Stimulated activated naive B cell treated with anti-CD40 and anti-IgM and Interleukin-4, amounts not matched to agents 10 μg/mL and 1 μg/mL and 100 μg/mL, for 72 hours (primary cell): ENCODE measurements around the gene JAM2.
A peak's percentile ranks its signal among the peaks of the same experiment; 100 is the strongest.
"Not testable (repeated sequence)": the region's sequence is repeated elsewhere in the genome, so short reads cannot be mapped to it uniquely, and the experiment has no call there.

Source experiments
- ATAC-seq, 2 donors: fragments of 150-1000 bp; cut with Tn5 transposase; replicated peaks; 2 replicates each; pipeline ENCODE4 v1.10.0; 2021; ENCODE audit warnings: moderate library complexity in 1 of 2
- DNase-seq: peaks from one replicate; pipeline ENCODE4 v3.0.0; 2021
- H3K27ac Mint-ChIP-seq: one replicate; pipeline ENCODE4 v1.8.0; 2022; ENCODE audit warnings: mild to moderate bottlenecking, mixed read lengths
- H3K27me3 Mint-ChIP-seq, 2 donors: one replicate each; pipeline ENCODE4 v1.8.0; 2022; ENCODE audit warnings: mixed read lengths in 2 of 2
- H3K36me3 Mint-ChIP-seq, 2 donors: one replicate each; pipeline ENCODE4 v1.8.0; 2022; ENCODE audit warnings: mixed read lengths in 2 of 2, mild to moderate bottlenecking in 1 of 2
- H3K4me1 Mint-ChIP-seq, 2 donors: one replicate each; pipeline ENCODE4 v1.8.0; 2022; ENCODE audit warnings: mixed read lengths in 2 of 2, mild to moderate bottlenecking in 1 of 2
- H3K4me3 Mint-ChIP-seq, 2 donors: one replicate each; pipeline ENCODE4 v1.8.0; 2022; ENCODE audit warnings: mild to moderate bottlenecking in 2 of 2, mixed read lengths in 2 of 2, moderate library complexity in 1 of 2
- H3K9me3 Mint-ChIP-seq, 2 donors: one replicate each; pipeline ENCODE4 v1.8.0; 2022; ENCODE audit warnings: mixed read lengths in 2 of 2, mild to moderate bottlenecking in 1 of 2

The JAM2 gene

GRCh38 chr21:25670726-25671125 is 31.7 kb downstream of the JAM2 start:
- DNase-seq (no peak), ATAC-seq (no peak)
- no peaks in the 10 kb centered on the region for H3K4me1 Mint-ChIP-seq
- no peaks in the 10 kb centered on the region for H3K27me3 Mint-ChIP-seq
- H3K27ac Mint-ChIP-seq, result no peak overlapping the region
- no peak overlapping the region for H3K4me3 Mint-ChIP-seq
- H3K9me3 Mint-ChIP-seq, result peaks cover 6% of the 10 kb centered on the region in 2 donors
- H3K36me3 Mint-ChIP-seq, result peaks cover 6 to 9% of the 10 kb centered on the region in 2 donors

GRCh38 chr21:25676451-25676850 is 37.4 kb downstream of the JAM2 start:
- no peak overlapping the region for H3K27ac Mint-ChIP-seq
- peaks cover 11 to 16% of the 10 kb centered on the region in 2 donors for H3K36me3 Mint-ChIP-seq
- ATAC-seq (no peak), DNase-seq (no peak)
- H3K4me3 Mint-ChIP-seq, result no peak overlapping the region
- no peaks in the 10 kb centered on the region for H3K27me3 Mint-ChIP-seq
- H3K4me1 Mint-ChIP-seq, result no peaks in the 10 kb centered on the region
- peaks cover 13 to 14% of the 10 kb centered on the region in 2 donors for H3K9me3 Mint-ChIP-seq

DNA sequence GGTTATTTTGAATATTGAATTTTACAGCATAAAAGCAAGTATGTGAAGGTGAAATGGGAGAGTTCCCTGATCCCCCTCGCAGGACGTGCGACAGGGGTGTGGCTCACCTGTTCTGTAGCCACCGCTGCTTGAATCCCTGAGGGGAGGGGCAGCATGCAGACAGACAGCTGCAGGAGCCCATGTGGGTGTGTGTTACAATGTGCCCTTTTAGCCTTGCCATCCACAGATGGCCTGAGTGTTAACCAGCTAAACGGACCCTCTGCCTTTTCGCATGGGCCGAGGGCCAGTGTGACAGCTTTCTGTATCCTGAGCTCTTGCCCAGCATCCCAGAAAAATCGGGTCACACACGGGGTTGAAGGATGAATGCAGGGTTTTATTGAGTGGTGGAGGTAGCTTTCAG is 43.3 kb downstream of the JAM2 start:
- H3K27me3 Mint-ChIP-seq, result no peaks in the 10 kb centered on the region
- ATAC-seq, result no peak
- peaks cover 5 to 7% of the 10 kb centered on the region in 2 donors for H3K36me3 Mint-ChIP-seq
- H3K9me3 Mint-ChIP-seq, result peaks cover 7 to 8% of the 10 kb centered on the region in 2 donors
- DNase-seq, result no peak
- H3K27ac Mint-ChIP-seq, result no peak overlapping the region
- no peak overlapping the region for H3K4me3 Mint-ChIP-seq
- no peaks in the 10 kb centered on the region for H3K4me1 Mint-ChIP-seq

DNA sequence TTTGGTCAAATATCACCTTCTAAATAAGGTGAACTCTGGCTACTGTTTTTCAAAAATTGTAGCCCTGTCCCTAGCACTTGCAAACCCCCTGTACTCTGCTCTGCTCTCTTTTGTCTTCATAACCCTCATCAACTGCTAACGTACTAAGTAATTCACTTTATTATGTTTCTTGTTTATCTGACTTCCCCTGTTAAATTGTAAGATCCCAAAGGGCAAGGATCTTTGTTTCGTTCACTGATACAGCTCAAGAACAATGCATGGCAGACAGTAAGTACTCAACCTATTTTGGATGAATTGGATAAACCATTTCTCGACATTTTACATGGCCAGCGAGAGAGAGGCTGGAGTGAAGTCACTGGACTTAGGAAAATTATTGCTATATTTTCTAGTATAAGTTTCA is 48.7 kb downstream of the JAM2 start:
- Mint-ChIP-seq H3K27ac (no peak overlapping the region), H3K9me3 (no peaks in the 10 kb centered on the region), H3K4me3 (no peak overlapping the region), H3K36me3 (no peaks in the 10 kb centered on the region), H3K27me3 (no peaks in the 10 kb centered on the region), H3K4me1 (no peaks in the 10 kb centered on the region)
- DNase-seq (no peak), ATAC-seq (no peak)

- ATAC-seq (no peak), DNase-seq (no peak)
- no peak overlapping the region for H3K4me3 Mint-ChIP-seq
- H3K9me3 Mint-ChIP-seq, result no peaks in the 10 kb centered on the region
- H3K27ac Mint-ChIP-seq, result no peak overlapping the region
- no peaks in the 10 kb centered on the region for H3K27me3 Mint-ChIP-seq
- no peaks in the 10 kb centered on the region for H3K36me3 Mint-ChIP-seq
- no peaks in the 10 kb centered on the region for H3K4me1 Mint-ChIP-seq
These were observed 49.5 kb downstream of the JAM2 start for GRCh38 chr21:25688275-25689155.

DNA sequence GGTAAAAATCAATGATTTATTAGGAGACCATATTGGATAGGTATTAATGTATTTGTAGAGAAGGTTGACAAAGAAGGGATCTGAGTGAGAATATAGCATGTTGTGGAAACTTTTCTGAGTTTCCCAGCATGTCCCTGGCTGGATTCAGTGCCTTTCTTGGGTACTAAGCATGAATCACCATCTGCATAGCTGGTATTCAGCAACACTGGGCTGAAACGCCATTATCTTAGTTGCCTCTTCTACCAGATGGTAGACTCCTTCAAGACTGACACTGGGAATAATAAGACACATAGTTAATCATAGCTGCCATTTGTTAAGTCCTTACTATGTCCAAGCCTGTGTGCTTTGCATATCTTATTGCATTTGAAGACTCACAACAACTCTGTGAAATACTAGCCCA is 50.2 kb downstream of the JAM2 start:
- Mint-ChIP-seq H3K27ac (no peak overlapping the region), H3K9me3 (no peaks in the 10 kb centered on the region), H3K27me3 (no peaks in the 10 kb centered on the region), H3K36me3 (no peaks in the 10 kb centered on the region), H3K4me3 (no peak overlapping the region), H3K4me1 (no peaks in the 10 kb centered on the region)
- DNase-seq (no peak), ATAC-seq (no peak)

- Mint-ChIP-seq H3K36me3 (no peaks in the 10 kb centered on the region), H3K4me1 (no peaks in the 10 kb centered on the region), H3K9me3 (no peaks in the 10 kb centered on the region), H3K4me3 (no peak overlapping the region), H3K27ac (no peak overlapping the region), H3K27me3 (no peaks in the 10 kb centered on the region)
- DNase-seq (no peak), ATAC-seq (no peak)
These were observed 52.9 kb downstream of the JAM2 start for GRCh38 chr21:25691976-25692375.

DNA sequence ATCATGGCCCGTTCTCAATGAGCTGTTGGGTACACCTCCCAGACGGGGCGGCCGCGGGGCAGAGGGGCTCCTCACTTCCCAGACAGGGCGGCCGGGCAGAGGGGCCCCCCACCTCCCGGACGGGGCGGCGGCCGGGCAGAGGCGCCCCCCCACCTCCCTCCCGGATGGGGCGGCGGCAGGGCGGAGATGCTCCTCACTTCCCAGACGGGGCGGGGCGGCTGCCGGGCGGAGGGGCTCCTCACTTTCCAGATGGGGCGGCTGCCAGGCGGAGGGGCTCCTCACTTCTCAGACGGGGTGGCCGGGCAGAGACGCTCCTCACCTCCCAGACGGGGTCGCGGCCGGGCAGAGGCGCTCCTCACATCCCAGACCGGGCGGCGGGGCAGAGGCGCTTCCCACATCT is 56.4 kb downstream of the JAM2 start:
- not testable (repeated sequence) for DNase-seq, ATAC-seq, H3K4me3 Mint-ChIP-seq, H3K27ac Mint-ChIP-seq, H3K9me3 Mint-ChIP-seq, H3K36me3 Mint-ChIP-seq, H3K4me1 Mint-ChIP-seq, H3K27me3 Mint-ChIP-seq

DNA sequence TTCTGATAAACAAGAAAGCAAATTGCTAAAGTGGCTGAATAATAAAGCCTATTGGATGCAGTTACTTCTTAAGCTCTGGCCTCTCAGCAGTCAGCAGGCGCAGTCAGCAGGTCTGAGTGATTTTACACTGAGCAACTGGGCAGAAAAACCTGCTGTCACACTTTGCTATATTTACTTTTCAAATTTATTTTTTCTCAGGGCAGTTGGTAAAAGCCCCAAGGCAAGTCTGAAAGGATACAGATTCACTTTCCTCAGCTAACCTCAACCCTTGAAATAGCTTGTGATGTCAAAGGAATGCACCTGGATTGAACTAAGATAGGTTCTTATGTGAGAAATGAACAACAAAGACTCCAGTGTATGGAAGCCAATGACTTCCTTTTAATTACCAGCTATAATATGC is 61.7 kb downstream of the JAM2 start:
- H3K4me3 Mint-ChIP-seq, result no peak overlapping the region
- no peak overlapping the region for H3K27ac Mint-ChIP-seq
- no peaks in the 10 kb centered on the region for H3K27me3 Mint-ChIP-seq
- no peaks in the 10 kb centered on the region for H3K9me3 Mint-ChIP-seq
- H3K4me1 Mint-ChIP-seq, result no peaks in the 10 kb centered on the region
- H3K36me3 Mint-ChIP-seq, result peaks cover 0 to 1% of the 10 kb centered on the region in 2 donors
- DNase-seq, result no peak
- no peak for ATAC-seq

DNA sequence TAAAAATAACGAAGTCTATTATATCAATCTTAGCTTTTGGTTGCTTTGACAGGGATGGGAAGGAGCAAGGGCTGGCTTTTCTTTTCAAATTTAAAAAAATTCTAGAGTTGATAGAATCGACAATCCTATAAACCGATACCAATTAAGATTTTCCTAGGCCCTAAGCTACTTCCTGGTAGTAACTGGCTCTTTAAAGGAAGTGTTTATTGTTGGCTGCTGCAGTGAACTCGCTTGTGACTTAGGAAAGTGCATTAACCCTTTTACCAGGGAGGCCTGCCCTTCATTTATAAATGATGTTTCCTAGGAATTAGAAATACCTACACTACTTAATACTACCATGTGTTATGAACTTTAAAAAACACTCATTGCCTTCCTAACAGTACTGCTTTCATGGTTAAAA is 62.5 kb downstream of the JAM2 start:
- DNase-seq, result no peak
- Mint-ChIP-seq H3K9me3 (no peaks in the 10 kb centered on the region), H3K27ac (no peak overlapping the region), H3K4me3 (no peak overlapping the region), H3K36me3 (peaks cover 0 to 1% of the 10 kb centered on the region in 2 donors), H3K27me3 (no peaks in the 10 kb centered on the region), H3K4me1 (no peaks in the 10 kb centered on the region)
- no peak for ATAC-seq

DNA sequence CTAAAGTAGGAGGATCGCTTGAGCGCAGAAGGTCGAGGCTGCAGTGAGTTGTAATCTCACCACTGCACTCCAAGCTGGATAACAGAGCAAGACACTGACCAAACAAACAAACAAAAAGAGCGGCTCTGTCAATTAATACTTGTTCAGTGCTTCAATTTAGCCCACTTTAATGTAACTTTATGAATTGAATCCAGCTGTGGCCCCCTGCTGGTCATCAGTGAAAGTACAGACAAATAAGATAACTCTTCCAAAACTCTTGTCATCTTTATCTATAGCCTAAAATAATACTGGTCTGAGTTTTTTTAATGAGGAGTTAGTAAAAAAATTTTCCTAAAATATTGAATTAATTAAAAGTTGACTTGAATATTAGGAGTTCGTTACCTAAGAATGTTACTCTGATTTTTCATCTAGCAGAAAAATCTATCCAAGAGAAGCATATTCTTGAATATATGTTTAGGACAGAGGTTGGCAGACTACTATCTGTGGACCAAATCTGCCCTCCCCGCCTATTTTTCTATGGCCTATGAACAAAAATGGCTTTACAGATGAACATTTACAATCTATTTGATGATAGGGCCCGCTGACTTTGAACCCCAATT is 69.5 kb downstream of the JAM2 start:
- Mint-ChIP-seq H3K36me3 (no peaks in the 10 kb centered on the region), H3K4me3 (no peak overlapping the region), H3K4me1 (no peaks in the 10 kb centered on the region), H3K9me3 (no peaks in the 10 kb centered on the region), H3K27me3 (no peaks in the 10 kb centered on the region), H3K27ac (no peak overlapping the region)
- peak in 1 of 2 donors; percentile 49 for ATAC-seq
- peak; percentile 11 for DNase-seq

DNA sequence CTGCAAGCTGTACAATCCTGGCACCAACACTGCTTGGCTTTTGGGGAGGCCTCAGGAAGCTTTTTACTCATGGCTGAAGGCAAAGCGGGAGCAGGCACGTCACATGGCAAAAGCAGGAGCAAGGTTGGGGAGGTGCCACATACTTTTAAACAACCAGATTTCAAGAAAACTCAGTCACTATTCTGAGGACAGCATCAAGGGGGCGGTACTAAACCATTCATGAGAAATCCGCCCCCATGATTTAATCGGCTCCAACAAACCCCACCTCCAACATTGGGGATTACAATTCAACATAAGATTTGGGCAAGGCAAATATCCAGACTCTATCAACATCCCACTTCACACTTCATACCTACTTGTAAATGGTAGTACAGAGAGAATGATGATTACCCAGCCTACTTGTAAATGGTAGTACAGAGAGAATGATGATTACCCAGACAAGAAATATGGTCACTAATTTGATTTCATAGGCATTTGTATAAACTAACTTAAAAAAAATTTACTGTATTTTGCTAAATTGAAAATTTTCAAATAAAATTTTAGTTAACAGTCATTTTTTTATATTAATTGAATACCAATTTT is 70.7 kb downstream of the JAM2 start:
- DNase-seq, result no peak
- no peaks in the 10 kb centered on the region for H3K27me3 Mint-ChIP-seq

DNA sequence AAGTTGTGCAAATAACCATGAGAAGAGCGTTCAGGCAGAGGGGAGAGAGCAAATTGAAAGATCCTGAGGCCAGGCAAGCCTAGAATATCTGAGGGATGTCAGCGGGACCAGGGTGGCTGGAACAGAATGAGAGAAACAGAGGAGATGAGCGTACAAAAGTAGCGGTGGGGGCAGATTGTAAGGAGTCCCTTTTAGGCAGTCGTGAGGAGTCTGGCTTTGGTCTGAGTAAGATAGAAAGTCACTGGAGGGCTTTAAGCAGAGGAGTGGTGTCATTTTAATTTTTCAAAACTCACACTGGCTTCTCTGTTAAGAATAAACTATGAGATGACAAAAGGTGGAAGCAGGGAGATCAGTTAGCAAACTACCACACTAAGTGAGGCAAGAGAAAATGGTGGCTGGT is 71.5 kb downstream of the JAM2 start:
- Mint-ChIP-seq H3K27ac (no peak overlapping the region), H3K9me3 (no peaks in the 10 kb centered on the region), H3K4me3 (no peak overlapping the region), H3K4me1 (no peaks in the 10 kb centered on the region), H3K27me3 (no peaks in the 10 kb centered on the region), H3K36me3 (peaks cover 0 to 3% of the 10 kb centered on the region in 2 donors)
- ATAC-seq, result no peak
- no peak for DNase-seq

More for the DNA sequence above, 70.7 kb downstream of the JAM2 start:
- no peaks in the 10 kb centered on the region for H3K9me3 Mint-ChIP-seq
- peaks cover 0 to under 1% of the 10 kb centered on the region in 2 donors for H3K36me3 Mint-ChIP-seq
- H3K4me1 Mint-ChIP-seq, result no peaks in the 10 kb centered on the region
- ATAC-seq, result no peak
- H3K27ac Mint-ChIP-seq, result no peak overlapping the region
- H3K4me3 Mint-ChIP-seq, result no peak overlapping the region

DNA sequence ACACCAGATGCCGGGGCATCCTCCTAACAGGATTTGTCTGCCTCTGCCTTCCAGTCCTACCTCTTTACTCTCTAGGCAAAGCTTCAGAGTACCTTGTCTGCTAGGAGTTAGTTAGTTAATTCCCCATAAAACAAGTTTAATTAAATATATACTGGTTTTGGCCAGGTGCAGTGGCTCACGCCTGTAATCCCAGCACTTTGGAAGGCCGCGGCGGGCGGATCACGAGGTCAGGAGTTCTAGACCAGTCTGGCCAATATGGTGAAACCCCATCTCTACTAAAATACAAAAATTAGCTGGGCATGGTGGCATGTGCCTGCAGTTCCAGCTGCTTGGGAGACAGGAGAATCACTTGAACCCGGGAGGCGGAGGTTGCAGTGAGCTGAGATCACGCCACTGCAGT is 75.0 kb downstream of the JAM2 start:
- H3K9me3 Mint-ChIP-seq, H3K36me3 Mint-ChIP-seq: not testable (repeated sequence)

More for the DNA sequence above, 75.0 kb downstream of the JAM2 start:
- not testable (repeated sequence) for H3K4me1 Mint-ChIP-seq, H3K27ac Mint-ChIP-seq, DNase-seq, H3K4me3 Mint-ChIP-seq, ATAC-seq, H3K27me3 Mint-ChIP-seq
